RWPE2 (cell line): ENCODE results near the gene CALML5.

ENCODE experiments used
- ATAC-seq: fragments of 200-7000 bp; cut with Tn5 transposase; 3 replicates; pipeline ENCODE4 v1.9.1; 2021; ENCODE audit warnings: low read depth
- DNase-seq: peaks from one replicate; pipeline ENCODE4 v3.0.0-alpha.2; 2020; ENCODE audit warnings: low spot score
- H3K27ac ChIP-seq: fragments of 450-650 bp; 2 replicates; pipeline ENCODE4 v1.5.1; 2017; ENCODE audit warnings: mild to moderate bottlenecking; ENCODE audit not compliant: poor library complexity, severe bottlenecking
- H3K27me3 ChIP-seq: fragments of 250-450 bp; sonication (Bioruptor Pico); 2 replicates; pipeline ENCODE4 v1.5.1; 2021; ENCODE audit warnings: mild to moderate bottlenecking, moderate library complexity; ENCODE audit not compliant: insufficient read depth, poor library complexity, severe bottlenecking
- H3K36me3 ChIP-seq: fragments of 250-450 bp; sonication (Bioruptor Pico); 2 replicates; pipeline ENCODE4 v1.5.1; 2020; ENCODE audit warnings: low read depth, mild to moderate bottlenecking, moderate library complexity
- H3K4me1 ChIP-seq: fragments of 250-450 bp; sonication (Bioruptor Pico); 2 replicates; pipeline ENCODE4 v1.5.1; 2021; ENCODE audit warnings: mild to moderate bottlenecking, moderate library complexity; ENCODE audit not compliant: insufficient read depth, poor library complexity, severe bottlenecking
- H3K4me3 ChIP-seq: fragments of 250-450 bp; sonication (Bioruptor Pico); 2 replicates; pipeline ENCODE4 v1.5.1; 2021; ENCODE audit warnings: mild to moderate bottlenecking, moderate library complexity; ENCODE audit not compliant: severe bottlenecking
- H3K9me3 ChIP-seq: fragments of 250-450 bp; sonication (Bioruptor Pico); 2 replicates; pipeline ENCODE4 v1.5.1; 2021; ENCODE audit warnings: mild to moderate bottlenecking, moderate library complexity; ENCODE audit not compliant: severe bottlenecking
- CTCF ChIP-seq: fragments of 450-650 bp; IDR thresholded peaks from one replicate; pipeline ENCODE4 v1.5.1; 2017; ENCODE audit warnings: mild to moderate bottlenecking, moderate library complexity; ENCODE audit not compliant: poor library complexity, severe bottlenecking

CALML5 gene

GRCh38 chr10:5531558-5532306 is 32.4 kb upstream of the CALML5 start:
- Histone ChIP-seq H3K36me3 (no peaks in the 10 kb centered on the region), H3K27ac (no peak overlapping the region), H3K27me3 (no peaks in the 10 kb centered on the region), H3K4me1 (peaks cover 3% of the 10 kb centered on the region), H3K4me3 (no peak overlapping the region), H3K9me3 (no peaks in the 10 kb centered on the region)
- ATAC-seq (no peak), DNase-seq (no peak)
- TF ChIP-seq CTCF: no peak

GRCh38 chr10:5530846-5531557 is 31.6 kb upstream of the CALML5 start:
- no peak for TF ChIP-seq CTCF
- DNase-seq: no peak
- H3K4me1 ChIP-seq: peaks cover 7% of the 10 kb centered on the region
- H3K27ac ChIP-seq: no peak overlapping the region
- H3K27me3 ChIP-seq: no peaks in the 10 kb centered on the region
- ATAC-seq: no peak
- no peaks in the 10 kb centered on the region for H3K9me3 ChIP-seq
- H3K4me3 ChIP-seq: no peak overlapping the region
- no peaks in the 10 kb centered on the region for H3K36me3 ChIP-seq

- Histone ChIP-seq H3K27ac (no peak overlapping the region), H3K9me3 (no peaks in the 10 kb centered on the region), H3K4me1 (peaks cover 11% of the 10 kb centered on the region), H3K36me3 (no peaks in the 10 kb centered on the region), H3K27me3 (no peaks in the 10 kb centered on the region), H3K4me3 (no peak overlapping the region)
- no peak for ATAC-seq
- no peak for DNase-seq
- no peak for TF ChIP-seq CTCF
Observed at GRCh38 chr10:5530412-5530806, 31.0 kb upstream of the CALML5 start.

GRCh38 chr10:5529702-5530411 is 30.5 kb upstream of the CALML5 start:
- TF ChIP-seq CTCF: no peak
- ATAC-seq: no peak
- no peaks in the 10 kb centered on the region for H3K9me3 ChIP-seq

More at GRCh38 chr10:5529702-5530411, 30.5 kb upstream of the CALML5 start:
- Histone ChIP-seq H3K36me3 (no peaks in the 10 kb centered on the region), H3K27me3 (no peaks in the 10 kb centered on the region), H3K4me1 (peaks cover 10% of the 10 kb centered on the region), H3K27ac (no peak overlapping the region), H3K4me3 (no peak overlapping the region)
- no peak for DNase-seq
